Activated B cell treated with CpG ODN at 0.5 μM for 24 hours (primary cell): ENCODE data around the gene FCHSD2. TPM values are rescaled to one million over a fixed set of nuclear protein-coding genes. Genes with fewer than 3 reads are reported as not detected.

Experiments
- ATAC-seq: fragments of 200-7000 bp; cut with Tn5 transposase; one replicate; pipeline ENCODE4 v1.10.0; 2021; ENCODE audit warnings: low read depth, mild to moderate bottlenecking, moderate library complexity
- CTCF ChIA-PET: fragments of 350-600 bp; sonication (Branson Sonifier 250); formaldehyde crosslinking; loops from one replicate; lab custom pipeline; 2021; ENCODE audit warnings: antibody characterized with exemption; lab: Charles Lee
- POLR2A ChIA-PET: fragments of 350-600 bp; sonication (Branson Sonifier 250); formaldehyde crosslinking; loops from one replicate; lab custom pipeline; 2021; ENCODE audit warnings: antibody characterized with exemption; lab: Charles Lee
- DNase-seq: peaks from one replicate; pipeline ENCODE4 v3.0.0; 2022
- H3K27ac Mint-ChIP-seq: one replicate; pipeline ENCODE4 v1.8.0; 2020; ENCODE audit warnings: mixed read lengths
- H3K27me3 Mint-ChIP-seq: one replicate; pipeline ENCODE4 v1.8.0; 2021; ENCODE audit warnings: mixed read lengths
- H3K36me3 Mint-ChIP-seq: one replicate; pipeline ENCODE4 v1.8.0; 2021; ENCODE audit warnings: low read depth, mixed read lengths
- H3K4me1 Mint-ChIP-seq: one replicate; pipeline ENCODE4 v1.8.0; 2021; ENCODE audit warnings: mixed read lengths
- H3K4me3 Mint-ChIP-seq: one replicate; pipeline ENCODE4 v1.8.0; 2020; ENCODE audit warnings: mild to moderate bottlenecking, mixed read lengths
- H3K9me3 Mint-ChIP-seq: one replicate; pipeline ENCODE4 v1.8.0; 2020; ENCODE audit warnings: mixed read lengths
- CTCF ChIP-seq: fragments of 200-600 bp; IDR thresholded peaks from one replicate; pipeline ENCODE4 v1.8.0; 2022; ENCODE audit warnings: antibody characterized with exemption, mild to moderate bottlenecking
- intact Hi-C: fragments of 100-400 bp; cut with micrococcal nuclease; formaldehyde crosslinking; loops from one replicate; pipeline ENCODE4 v1.15.1; 2024
- total RNA-seq: library from RNA; stranded (reverse); gene quantifications from 2 replicates; pipeline ENCODE4 v1.2.3, GENCODE V29; 2022

FCHSD2 gene
- total RNA-seq, 1 donor from 2014 or later, result 207 TPM

GRCh38 chr11:72959998-72960731 is 182.0 kb downstream of the FCHSD2 start:
- CTCF ChIA-PET, result no interaction called here
- POLR2A ChIA-PET, result no interaction called here
- no peaks in the 10 kb centered on the region for H3K27me3 Mint-ChIP-seq
- H3K9me3 Mint-ChIP-seq, result peaks cover 2% of the 10 kb centered on the region
- no peak for ATAC-seq
- H3K36me3 Mint-ChIP-seq, result peaks cover 71% of the 10 kb centered on the region
- peaks cover 29% of the 10 kb centered on the region for H3K4me1 Mint-ChIP-seq
- intact Hi-C loops, result loop anchor here (10.0 kb wide), 1 partner anchor 45 kb away; no protein-coding TSS in a partner anchor
- H3K27ac Mint-ChIP-seq, result peak overlapping the region; percentile 53
- TF ChIP-seq CTCF, result no peak
- no peak overlapping the region for H3K4me3 Mint-ChIP-seq
- no peak for DNase-seq

GRCh38 chr11:72958791-72959190 is 183.3 kb downstream of the FCHSD2 start:
- DNase-seq (no peak), ATAC-seq (no peak)
- Mint-ChIP-seq H3K9me3 (peaks cover 2% of the 10 kb centered on the region), H3K27ac (no peak overlapping the region), H3K4me1 (peaks cover 34% of the 10 kb centered on the region), H3K27me3 (no peaks in the 10 kb centered on the region), H3K36me3 (peaks cover 72% of the 10 kb centered on the region), H3K4me3 (no peak overlapping the region)
- CTCF ChIA-PET, result no interaction called here
- POLR2A ChIA-PET, result no interaction called here
- TF ChIP-seq CTCF, result no peak
- intact Hi-C loops, result loop anchor here (10.0 kb wide), 1 partner anchor 46 kb away; no protein-coding TSS in a partner anchor

GRCh38 chr11:72955466-72955865 is 186.7 kb downstream of the FCHSD2 start:
- DNase-seq, result no peak
- ATAC-seq, result no peak
- Mint-ChIP-seq H3K9me3 (peaks cover 2% of the 10 kb centered on the region), H3K4me1 (peaks cover 64% of the 10 kb centered on the region), H3K27ac (peak overlapping the region; percentile 85), H3K27me3 (no peaks in the 10 kb centered on the region), H3K36me3 (peaks cover 56% of the 10 kb centered on the region), H3K4me3 (no peak overlapping the region)
- POLR2A ChIA-PET, result interaction anchor here (1.1 kb wide), 1 partner anchor 26 kb away, joined by 3 read pairs; no protein-coding TSS in a partner anchor
- intact Hi-C loops, result loop anchor here (10.0 kb wide), 1 partner anchor 49 kb away; no protein-coding TSS in a partner anchor
- CTCF ChIA-PET, result no interaction called here
- TF ChIP-seq CTCF, result no peak

- Mint-ChIP-seq H3K27me3 (no peaks in the 10 kb centered on the region), H3K4me3 (peak overlapping the region; percentile 24), H3K36me3 (peaks cover 53% of the 10 kb centered on the region), H3K27ac (peak overlapping the region; percentile 85), H3K9me3 (peaks cover 2% of the 10 kb centered on the region), H3K4me1 (peaks cover 67% of the 10 kb centered on the region)
- no peak for ATAC-seq
- POLR2A ChIA-PET, result interaction anchor here (1.1 kb wide), 1 partner anchor 27 kb away, joined by 3 read pairs; no protein-coding TSS in a partner anchor
- CTCF ChIA-PET, result no interaction called here
- TF ChIP-seq CTCF, result no peak
- no peak for DNase-seq
- intact Hi-C loops, result loop anchor here (10.0 kb wide), 1 partner anchor 50 kb away; no protein-coding TSS in a partner anchor
Observed at GRCh38 chr11:72954860-72955259, 187.3 kb downstream of the FCHSD2 start.

- Mint-ChIP-seq H3K27ac (peak overlapping the region; percentile 90), H3K4me3 (peak overlapping the region; percentile 13), H3K36me3 (peaks cover 50% of the 10 kb centered on the region), H3K9me3 (peaks cover 2% of the 10 kb centered on the region), H3K27me3 (no peaks in the 10 kb centered on the region), H3K4me1 (peaks cover 71% of the 10 kb centered on the region)
- POLR2A ChIA-PET, result interaction anchor here (0.7 kb wide), 1 partner anchor 193 kb away, joined by 6 read pairs; no protein-coding TSS in a partner anchor
- CTCF ChIA-PET, result no interaction called here
- intact Hi-C loops, result loop anchor here (10.0 kb wide), 1 partner anchor 51 kb away; no protein-coding TSS in a partner anchor
- DNase-seq (no peak), ATAC-seq (no peak)
- no peak for TF ChIP-seq CTCF
Observed at GRCh38 chr11:72953637-72954036, 188.5 kb downstream of the FCHSD2 start.
